Stimulated activated naive B cell treated with anti-CD40 and anti-IgM and Interleukin-4, amounts not matched to agents 10 μg/mL and 1 μg/mL and 100 μg/mL, for 72 hours (primary cell): Measurements from ENCODE around the gene SFRP2.

ENCODE experiments used
- ATAC-seq, 2 donors: fragments of 150-1000 bp; cut with Tn5 transposase; replicated peaks; 2 replicates each; pipeline ENCODE4 v1.10.0; 2021; ENCODE audit warnings: moderate library complexity in 1 of 2
- DNase-seq: peaks from one replicate; pipeline ENCODE4 v3.0.0; 2021
- H3K27ac Mint-ChIP-seq: one replicate; pipeline ENCODE4 v1.8.0; 2022; ENCODE audit warnings: mild to moderate bottlenecking, mixed read lengths
- H3K27me3 Mint-ChIP-seq, 2 donors: one replicate each; pipeline ENCODE4 v1.8.0; 2022; ENCODE audit warnings: mixed read lengths in 2 of 2
- H3K36me3 Mint-ChIP-seq, 2 donors: one replicate each; pipeline ENCODE4 v1.8.0; 2022; ENCODE audit warnings: mixed read lengths in 2 of 2, mild to moderate bottlenecking in 1 of 2
- H3K4me1 Mint-ChIP-seq, 2 donors: one replicate each; pipeline ENCODE4 v1.8.0; 2022; ENCODE audit warnings: mixed read lengths in 2 of 2, mild to moderate bottlenecking in 1 of 2
- H3K4me3 Mint-ChIP-seq, 2 donors: one replicate each; pipeline ENCODE4 v1.8.0; 2022; ENCODE audit warnings: mild to moderate bottlenecking in 2 of 2, mixed read lengths in 2 of 2, moderate library complexity in 1 of 2
- H3K9me3 Mint-ChIP-seq, 2 donors: one replicate each; pipeline ENCODE4 v1.8.0; 2022; ENCODE audit warnings: mixed read lengths in 2 of 2, mild to moderate bottlenecking in 1 of 2

The SFRP2 gene

GRCh38 chr4:153809916-153810810, 21.3 kb upstream of the SFRP2 start:
- Mint-ChIP-seq H3K27ac (peak overlapping the region; percentile 37), H3K4me1 (peaks cover 4 to 11% of the 10 kb centered on the region in 2 donors), H3K27me3 (peaks cover 19 to 24% of the 10 kb centered on the region in 2 donors), H3K36me3 (peaks cover 0 to 1% of the 10 kb centered on the region in 2 donors), H3K9me3 (peaks cover 0 to 2% of the 10 kb centered on the region in 2 donors), H3K4me3 (no peak overlapping the region)
- DNase-seq (no peak), ATAC-seq (peak; percentile 77 to 84)

- ATAC-seq (peak; percentile 55 to 65), DNase-seq (no peak)
- peaks cover 0 to 1% of the 10 kb centered on the region in 2 donors for H3K36me3 Mint-ChIP-seq
- H3K27ac Mint-ChIP-seq = no peak overlapping the region
- H3K4me3 Mint-ChIP-seq = no peak overlapping the region
- peaks cover 14 to 25% of the 10 kb centered on the region in 2 donors for H3K27me3 Mint-ChIP-seq
- peaks cover 4 to 11% of the 10 kb centered on the region in 2 donors for H3K4me1 Mint-ChIP-seq
- peaks cover 0 to 2% of the 10 kb centered on the region in 2 donors for H3K9me3 Mint-ChIP-seq
Measured at GRCh38 chr4:153809307-153809706, 20.4 kb upstream of the SFRP2 start.

GRCh38 chr4:153808175-153808574, 19.3 kb upstream of the SFRP2 start:
- ATAC-seq (no peak), DNase-seq (no peak)
- Mint-ChIP-seq H3K4me1 (peaks cover 4 to 11% of the 10 kb centered on the region in 2 donors), H3K27me3 (peaks cover 17 to 22% of the 10 kb centered on the region in 2 donors), H3K36me3 (peaks cover 0 to 1% of the 10 kb centered on the region in 2 donors), H3K9me3 (peaks cover 0 to 2% of the 10 kb centered on the region in 2 donors), H3K27ac (no peak overlapping the region), H3K4me3 (no peak overlapping the region)

DNA sequence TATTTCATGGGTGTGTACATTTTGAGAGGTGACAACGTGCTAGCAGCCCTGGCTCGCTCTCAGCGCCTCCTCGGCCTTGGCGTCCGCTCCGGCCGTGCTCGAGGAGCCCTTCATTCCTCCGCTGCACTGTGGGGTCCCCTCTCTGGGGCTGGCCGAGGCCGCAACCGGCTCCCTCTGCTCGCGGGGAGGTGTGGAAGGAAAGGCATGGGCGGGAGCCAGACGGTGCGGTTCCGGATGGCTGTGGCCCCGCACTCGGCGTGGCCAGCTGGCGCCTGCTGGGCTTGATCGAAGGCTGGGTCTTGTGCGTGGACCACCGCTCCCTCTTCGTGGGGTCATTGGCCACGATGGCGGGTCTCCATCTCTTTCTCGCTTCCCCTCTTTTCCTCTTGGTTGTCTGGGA, 17.2 kb upstream of the SFRP2 start:
- H3K4me3 Mint-ChIP-seq = no peak overlapping the region
- DNase-seq (no peak), ATAC-seq (no peak)
- H3K27me3 Mint-ChIP-seq = peaks cover 22 to 30% of the 10 kb centered on the region in 2 donors
- H3K36me3 Mint-ChIP-seq = peaks cover 0 to 1% of the 10 kb centered on the region in 2 donors
- H3K4me1 Mint-ChIP-seq = peaks cover 4 to 11% of the 10 kb centered on the region in 2 donors
- H3K27ac Mint-ChIP-seq = no peak overlapping the region
- H3K9me3 Mint-ChIP-seq = peaks cover 0 to 2% of the 10 kb centered on the region in 2 donors

DNA sequence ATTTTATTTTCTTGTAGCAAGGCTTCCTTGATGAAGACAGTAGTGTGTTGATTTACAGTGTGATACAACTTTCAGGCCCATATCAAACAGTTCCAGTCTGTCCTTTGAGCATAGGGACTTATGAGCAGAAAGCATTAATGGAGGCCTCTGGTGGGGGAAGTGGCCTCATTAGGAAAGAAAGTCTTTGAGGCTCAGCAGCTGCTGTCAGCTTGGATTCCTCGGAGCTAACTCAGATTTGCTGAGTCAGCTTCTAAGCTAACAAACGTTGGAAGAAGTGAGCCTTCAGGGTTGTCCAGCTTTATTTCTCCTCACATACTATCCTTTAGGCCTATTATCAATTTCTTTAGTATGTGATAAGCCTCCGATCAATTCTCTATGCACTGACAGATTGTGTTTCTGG, 15.8 kb upstream of the SFRP2 start:
- no peak for ATAC-seq

GRCh38 chr4:153799694-153800074, 10.8 kb upstream of the SFRP2 start:
- ATAC-seq = no peak
- no peak for DNase-seq
- Mint-ChIP-seq H3K4me1 (peaks cover 0 to 2% of the 10 kb centered on the region in 2 donors), H3K27ac (no peak overlapping the region), H3K36me3 (no peaks in the 10 kb centered on the region), H3K4me3 (no peak overlapping the region), H3K9me3 (no peaks in the 10 kb centered on the region), H3K27me3 (peaks cover 43 to 58% of the 10 kb centered on the region in 2 donors)

More for the DNA sequence above, 15.8 kb upstream of the SFRP2 start:
- DNase-seq = no peak
- H3K9me3 Mint-ChIP-seq = peaks cover 0 to 2% of the 10 kb centered on the region in 2 donors
- peaks cover 0 to 1% of the 10 kb centered on the region in 2 donors for H3K36me3 Mint-ChIP-seq
- H3K27me3 Mint-ChIP-seq = peaks cover 22 to 36% of the 10 kb centered on the region in 2 donors
- H3K27ac Mint-ChIP-seq = no peak overlapping the region
- peaks cover 2 to 5% of the 10 kb centered on the region in 2 donors for H3K4me1 Mint-ChIP-seq
- H3K4me3 Mint-ChIP-seq = no peak overlapping the region

- ATAC-seq = no peak
- Mint-ChIP-seq H3K36me3 (no peaks in the 10 kb centered on the region), H3K4me1 (peaks cover 0 to 2% of the 10 kb centered on the region in 2 donors), H3K4me3 (no peak overlapping the region), H3K27me3 (peaks cover 43 to 58% of the 10 kb centered on the region in 2 donors), H3K9me3 (no peaks in the 10 kb centered on the region), H3K27ac (no peak overlapping the region)
- DNase-seq = no peak
Measured at GRCh38 chr4:153798901-153799693, 10.2 kb upstream of the SFRP2 start.

- Mint-ChIP-seq H3K4me1 (peaks cover 0 to 2% of the 10 kb centered on the region in 2 donors), H3K9me3 (no peaks in the 10 kb centered on the region), H3K4me3 (no peak overlapping the region), H3K36me3 (no peaks in the 10 kb centered on the region), H3K27ac (no peak overlapping the region), H3K27me3 (peaks cover 47 to 64% of the 10 kb centered on the region in 2 donors)
- DNase-seq (no peak), ATAC-seq (no peak)
Measured at GRCh38 chr4:153798420-153798819, 9.5 kb upstream of the SFRP2 start.

DNA sequence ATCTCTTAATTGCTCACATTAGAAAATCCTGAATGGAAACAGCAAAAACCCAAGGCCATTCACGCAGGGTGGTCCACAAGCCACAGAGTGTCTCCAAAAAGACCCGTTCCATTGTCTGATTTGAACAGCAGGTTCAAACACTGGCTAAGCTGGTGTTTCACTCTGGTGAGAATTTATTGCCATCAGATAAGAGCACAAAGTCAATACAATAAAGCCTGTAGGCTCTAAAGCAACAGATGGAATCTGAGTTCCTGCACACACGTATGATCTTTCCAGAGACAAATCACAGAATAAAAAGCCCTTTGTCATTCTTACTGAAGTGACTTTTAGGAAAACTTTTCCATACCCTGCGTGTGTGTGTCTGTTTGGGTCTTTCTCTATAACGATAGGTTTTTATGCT, 5.1 kb upstream of the SFRP2 start:
- Mint-ChIP-seq H3K4me3 (no peak overlapping the region), H3K27ac (no peak overlapping the region), H3K36me3 (peaks cover 0 to 1% of the 10 kb centered on the region in 2 donors), H3K9me3 (no peaks in the 10 kb centered on the region), H3K27me3 (peaks cover 75 to 88% of the 10 kb centered on the region in 2 donors), H3K4me1 (peaks cover 25 to 42% of the 10 kb centered on the region in 2 donors)
- ATAC-seq (no peak), DNase-seq (no peak)

GRCh38 chr4:153792618-153793247, 3.9 kb upstream of the SFRP2 start:
- Mint-ChIP-seq H3K4me1 (peaks cover 32 to 54% of the 10 kb centered on the region in 2 donors), H3K36me3 (peaks cover 1 to 3% of the 10 kb centered on the region in 2 donors), H3K27me3 (peaks cover 76 to 93% of the 10 kb centered on the region in 2 donors), H3K4me3 (peak overlapping the region; percentile 87 to 93), H3K27ac (no peak overlapping the region), H3K9me3 (no peaks in the 10 kb centered on the region)
- peak; percentile 33 to 40 for ATAC-seq
- DNase-seq = no peak

GRCh38 chr4:153791746-153792617, 3.1 kb upstream of the SFRP2 start:
- Mint-ChIP-seq H3K4me3 (peak overlapping the region; percentile 87 to 93), H3K36me3 (peaks cover 1 to 3% of the 10 kb centered on the region in 2 donors), H3K4me1 (peaks cover 32 to 56% of the 10 kb centered on the region in 2 donors), H3K27ac (peak overlapping the region; percentile 84), H3K27me3 (peaks cover 74 to 94% of the 10 kb centered on the region in 2 donors), H3K9me3 (no peaks in the 10 kb centered on the region)
- peak; percentile 24 to 36 for ATAC-seq
- no peak for DNase-seq

DNA sequence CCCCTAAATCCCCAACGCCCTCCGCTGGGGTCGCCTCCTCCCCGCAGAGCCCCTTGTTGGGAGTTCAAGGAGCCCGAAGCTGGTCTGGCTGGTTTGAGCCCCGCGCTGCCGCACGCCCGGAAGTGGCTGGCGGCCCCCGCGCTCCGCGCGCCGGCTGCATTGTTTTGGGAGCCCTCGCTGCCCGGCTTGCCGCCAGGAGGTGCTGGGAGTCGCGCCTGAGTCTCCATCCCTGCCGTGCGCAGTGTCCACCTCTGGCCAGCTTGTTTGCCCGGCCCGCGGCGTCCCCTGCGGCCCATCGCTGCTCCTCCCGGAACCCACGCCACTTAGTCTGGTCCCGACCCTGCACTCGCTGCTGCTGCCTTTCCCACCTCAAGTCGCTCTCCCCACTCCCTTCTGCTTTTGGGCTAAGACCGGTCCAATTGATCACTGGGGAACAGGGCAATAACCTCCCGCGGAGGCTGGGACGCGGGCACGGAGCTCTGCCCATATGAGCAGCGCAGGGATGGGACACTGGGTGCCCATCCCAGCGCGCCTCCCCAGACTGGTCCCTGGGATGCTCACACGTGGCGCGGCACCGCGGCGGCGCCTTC, 2.2 kb upstream of the SFRP2 start:
- no peak for DNase-seq
- H3K4me3 Mint-ChIP-seq = peak overlapping the region; percentile 87 to 93
- H3K27me3 Mint-ChIP-seq = peaks cover 68 to 97% of the 10 kb centered on the region in 2 donors
- peaks cover 1 to 3% of the 10 kb centered on the region in 2 donors for H3K36me3 Mint-ChIP-seq
- peak; percentile 35 to 52 for ATAC-seq
- no peaks in the 10 kb centered on the region for H3K9me3 Mint-ChIP-seq
- peak overlapping the region; percentile 84 for H3K27ac Mint-ChIP-seq
- peaks cover 32 to 56% of the 10 kb centered on the region in 2 donors for H3K4me1 Mint-ChIP-seq

DNA sequence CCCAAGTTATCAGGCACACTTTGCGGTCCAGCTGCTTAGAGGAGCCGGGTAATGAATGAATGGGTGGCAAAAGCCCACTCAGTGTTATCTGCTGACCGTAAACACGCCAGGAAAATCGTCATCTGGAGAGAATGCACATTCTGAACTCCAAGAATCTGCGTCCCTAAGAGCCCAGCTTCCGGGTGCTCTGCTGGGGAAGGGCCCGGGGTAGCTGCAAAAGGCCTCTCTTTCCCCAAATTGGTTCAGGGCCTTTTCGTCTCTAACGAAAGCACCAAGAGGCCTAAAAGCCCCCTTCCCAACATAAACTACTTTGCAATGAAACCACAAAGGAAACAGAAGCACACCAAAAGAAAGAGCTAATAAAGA, 1.6 kb upstream of the SFRP2 start:
- Mint-ChIP-seq H3K27me3 (peaks cover 68 to 100% of the 10 kb centered on the region in 2 donors), H3K4me1 (peaks cover 32 to 56% of the 10 kb centered on the region in 2 donors), H3K4me3 (peak overlapping the region; percentile 48 to 93), H3K27ac (no peak overlapping the region), H3K9me3 (no peaks in the 10 kb centered on the region), H3K36me3 (peaks cover 1 to 3% of the 10 kb centered on the region in 2 donors)
- DNase-seq (no peak), ATAC-seq (no peak)
